Stimulated activated CD4-positive, alpha-beta T cell treated with anti-CD3 and anti-CD28 coated beads, Interleukin-15, amount 100 ng/mL, for 24 hours (primary cell): ENCODE data around the gene ERO1A.
"Not testable (repeated sequence)": the region's sequence is repeated elsewhere in the genome, so short reads cannot be mapped to it uniquely, and the experiment has no call there.

Source experiments
- DNase-seq: peaks from one replicate; pipeline ENCODE4 v3.0.0-alpha.2; 2020

Gene ERO1A

DNA sequence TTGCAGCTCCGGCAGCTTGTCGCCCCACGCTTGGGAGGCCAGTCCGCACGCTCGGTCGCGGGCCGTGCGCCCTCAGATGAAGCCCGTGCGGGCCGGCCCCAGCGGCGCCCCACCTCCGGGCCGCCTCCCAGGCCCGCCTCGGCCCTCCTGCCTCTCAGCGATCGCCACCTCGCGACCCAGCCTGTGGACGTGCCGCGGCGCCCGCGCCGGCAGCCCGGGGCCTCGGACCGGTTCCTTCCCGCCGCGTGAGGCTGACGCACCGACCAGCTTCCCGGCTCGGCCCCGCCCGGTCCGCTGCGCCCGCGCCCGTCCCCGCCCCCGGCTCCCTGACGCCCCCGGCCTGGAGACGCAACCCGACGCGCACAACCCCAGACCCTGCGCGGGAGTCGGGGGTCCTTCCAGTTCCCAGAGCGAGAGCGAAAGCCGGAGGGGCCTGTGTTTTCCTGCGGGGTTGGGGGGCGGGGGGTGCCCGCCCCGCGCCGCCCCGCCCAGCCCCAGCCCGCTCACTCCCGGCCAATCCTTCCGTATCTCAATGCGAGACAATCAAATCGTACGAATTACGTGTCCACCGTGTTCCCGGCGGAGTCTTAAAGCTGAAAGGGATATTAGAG, at the start of gene ERO1A:
TSS of gene ERO1A (minus strand) at position 78 of the 611 bp plus-strand sequence. CDS start at position 1, 77 bp downstream.
- DNase-seq: peak; percentile 83

DNA sequence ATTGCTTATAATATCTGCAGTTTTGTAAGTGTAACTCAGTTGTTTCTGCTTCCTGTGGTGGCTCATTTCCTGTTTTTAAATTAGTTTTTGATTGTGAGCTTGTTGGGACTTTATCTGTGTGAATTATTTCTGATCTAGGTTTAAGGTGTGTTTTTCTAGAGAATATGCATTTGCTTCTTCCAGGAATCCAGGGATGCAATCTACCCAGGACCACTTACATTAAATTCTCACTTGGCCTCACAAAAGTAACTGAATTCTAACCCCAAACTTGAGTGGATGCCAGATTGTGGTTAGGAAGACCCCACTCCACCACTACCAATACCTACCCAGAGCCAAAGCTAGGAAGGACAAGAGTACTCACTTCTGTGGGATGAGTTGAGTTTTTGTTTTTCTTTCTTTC, 46.5 kb upstream of the ERO1A start:
- no peak for DNase-seq

- no peak for DNase-seq
Observed at GRCh38 chr14:52740751-52741150, 45.4 kb upstream of the ERO1A start.

DNA sequence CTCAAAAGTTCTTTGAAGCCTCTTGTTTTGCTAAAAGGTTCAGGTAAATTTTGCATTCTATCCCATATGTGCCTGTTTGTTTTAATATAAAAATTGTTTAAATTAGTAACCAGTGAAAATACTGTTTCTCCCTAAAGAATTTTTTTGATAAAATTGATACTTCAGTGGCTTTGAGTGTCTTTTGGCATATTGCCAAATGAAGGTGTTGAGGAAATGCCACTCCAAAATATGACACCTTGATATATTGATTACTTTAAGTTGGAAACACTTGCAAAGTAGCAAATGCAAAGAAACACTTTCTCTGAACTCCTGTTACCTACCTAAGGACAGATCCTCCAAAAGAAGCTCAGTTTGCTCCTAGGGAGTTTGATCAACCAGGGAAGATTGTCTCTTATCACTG, 43.1 kb upstream of the ERO1A start:
- no peak for DNase-seq

GRCh38 chr14:52735921-52736489, 40.6 kb upstream of the ERO1A start:
- no peak for DNase-seq

DNA sequence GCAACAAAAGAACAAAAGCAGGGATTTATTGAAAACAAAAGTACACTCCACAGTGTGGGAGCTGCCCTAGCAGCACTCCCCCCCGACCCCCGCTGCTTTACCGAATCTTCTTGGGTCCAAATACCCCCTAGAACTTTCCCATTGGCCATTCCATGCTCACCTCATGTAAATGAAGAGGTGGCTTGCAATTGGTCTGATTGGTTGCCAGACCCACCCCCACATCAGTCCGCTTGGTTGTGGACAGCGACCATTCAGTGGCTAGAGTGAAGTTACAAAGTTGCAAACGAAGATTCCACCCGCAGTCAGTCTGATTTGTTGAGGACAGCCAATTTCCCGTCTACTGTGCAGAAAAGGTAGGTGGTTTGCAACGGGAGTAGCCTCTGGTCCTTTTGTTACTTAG, 38.5 kb upstream of the ERO1A start:
- DNase-seq: no peak

- DNase-seq: no peak
Observed at GRCh38 chr14:52730709-52731111, 35.4 kb upstream of the ERO1A start.

- peak; percentile 100 for DNase-seq
Observed at GRCh38 chr14:52729925-52730708, 34.8 kb upstream of the ERO1A start, which contains the start of gene STYX. Gene STYX (plus strand): TSS chr14:52730166. CDS start chr14:52730475, 309 bp downstream.

DNA sequence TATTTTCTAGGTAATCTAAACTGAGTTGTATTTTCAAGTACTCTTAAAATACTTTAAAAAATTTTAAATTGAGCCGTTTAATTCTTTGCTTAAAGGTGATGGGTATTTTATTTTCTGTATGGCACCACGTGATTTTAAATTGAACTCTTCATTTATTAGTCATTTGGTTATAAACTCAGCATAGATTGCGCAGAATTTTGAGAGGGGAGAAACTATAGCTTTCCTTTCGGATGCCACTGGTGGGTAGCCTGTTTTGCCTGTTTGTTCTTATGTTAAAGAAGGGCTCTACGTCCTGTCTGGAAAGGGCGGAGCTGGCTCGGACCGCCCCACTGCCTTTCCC, 34.2 kb upstream of the ERO1A start:
- DNase-seq: no peak

GRCh38 chr14:52729035-52729434, 33.7 kb upstream of the ERO1A start:
- not testable (repeated sequence) for DNase-seq

GRCh38 chr14:52727509-52727908, 32.2 kb upstream of the ERO1A start:
- DNase-seq: not testable (repeated sequence)

DNA sequence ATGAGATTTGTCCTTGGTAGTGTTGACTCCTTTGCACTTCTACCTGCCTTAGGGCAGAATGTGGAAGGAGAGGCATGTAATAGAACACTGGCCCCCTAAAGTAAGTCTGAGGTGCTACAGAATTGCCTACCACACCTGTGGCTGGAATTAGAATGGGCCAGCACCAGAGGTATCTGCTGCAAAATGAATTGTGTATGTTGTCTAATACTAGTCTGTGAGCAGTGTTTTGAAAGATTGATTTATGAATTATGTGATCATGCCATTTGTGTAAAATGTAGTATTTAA, 28.9 kb upstream of the ERO1A start:
- DNase-seq: no peak

DNA sequence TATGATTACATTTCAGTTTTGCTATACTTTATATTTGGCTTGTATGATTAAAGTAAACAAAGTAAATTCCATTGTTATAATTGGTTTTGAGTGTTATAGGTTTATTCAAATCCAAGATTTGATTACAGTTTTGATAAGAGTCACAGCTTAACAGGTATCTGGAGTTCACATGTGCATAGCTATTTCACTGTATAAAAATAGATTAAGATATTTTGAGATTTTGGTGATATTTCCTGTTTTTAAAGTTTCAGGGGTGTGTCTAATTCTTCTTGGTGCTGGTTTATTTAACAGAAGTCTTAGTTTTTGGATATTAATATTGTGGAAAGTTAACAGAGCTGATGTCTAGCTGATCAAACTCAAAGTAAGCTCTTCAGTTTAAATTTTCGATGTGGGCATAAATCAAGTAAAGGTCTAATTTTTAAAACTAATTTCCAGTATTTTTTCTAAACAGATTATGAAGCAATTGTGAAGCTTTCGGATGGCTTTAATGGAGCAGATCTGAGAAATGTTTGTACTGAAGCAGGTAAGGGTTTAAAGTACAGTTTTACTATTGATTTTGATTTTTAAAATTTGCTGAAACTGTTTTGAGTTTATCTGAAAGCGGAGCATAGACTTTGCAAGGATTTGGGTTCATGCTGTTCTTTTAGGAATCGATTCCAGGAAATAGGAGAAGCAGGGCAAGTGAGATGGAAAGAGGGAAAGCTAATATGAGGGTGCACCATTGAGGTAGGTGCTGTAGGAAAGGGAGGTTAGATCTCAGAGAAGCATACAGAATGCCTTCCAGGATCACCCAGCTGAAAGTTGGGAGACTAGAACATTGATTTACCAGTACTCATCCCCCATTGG, 28.4 kb upstream of the ERO1A start:
- no peak for DNase-seq

GRCh38 chr14:52716155-52716554, 20.8 kb upstream of the ERO1A start:
- DNase-seq: no peak

- no peak for DNase-seq
Observed at GRCh38 chr14:52711666-52712065, 16.3 kb upstream of the ERO1A start.

- DNase-seq: peak; percentile 97
Observed at GRCh38 chr14:52706724-52707706, 11.7 kb upstream of the ERO1A start, which contains the start of gene PSMC6. Gene PSMC6 (plus strand): TSS chr14:52707200. CDS start chr14:52707220, 20 bp downstream.

DNA sequence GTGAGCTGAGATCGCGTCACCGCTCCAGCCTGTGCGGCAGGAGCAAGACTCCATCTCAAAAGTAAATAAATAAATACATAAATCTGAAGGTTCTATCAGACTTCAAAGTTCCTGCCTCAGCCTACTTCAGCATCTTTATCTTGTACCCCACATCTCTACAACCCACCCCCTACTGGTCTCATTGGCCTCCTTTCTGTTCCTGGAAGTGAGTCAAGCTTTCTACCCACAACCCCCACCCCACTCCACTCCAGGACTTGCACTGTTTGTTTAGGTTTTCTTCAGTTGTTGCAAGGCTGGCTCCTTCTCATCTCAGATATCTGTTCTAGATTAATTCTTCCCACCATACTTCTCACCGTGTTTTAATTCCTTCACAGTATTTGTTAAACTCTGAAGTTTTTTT, 10.9 kb upstream of the ERO1A start:
- DNase-seq: peak; percentile 59

DNA sequence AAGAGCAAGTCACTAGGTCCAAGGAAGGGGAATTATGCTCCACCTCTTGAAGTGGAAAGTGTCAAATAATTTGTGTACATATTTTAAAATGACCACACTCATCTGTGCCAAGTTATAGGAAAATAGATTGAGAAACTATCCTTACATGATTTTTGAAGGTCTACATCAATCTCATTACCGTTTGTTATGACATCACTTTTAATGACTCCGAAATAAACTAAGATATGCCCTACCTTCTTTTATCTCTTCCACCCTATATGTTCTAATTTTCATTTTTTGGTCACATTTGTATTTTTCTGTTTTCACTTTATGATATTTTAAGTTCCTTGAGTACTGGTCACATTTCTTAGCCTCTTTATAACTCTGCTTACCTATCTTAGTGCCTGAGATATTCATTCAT, 8.3 kb upstream of the ERO1A start:
- DNase-seq: no peak

DNA sequence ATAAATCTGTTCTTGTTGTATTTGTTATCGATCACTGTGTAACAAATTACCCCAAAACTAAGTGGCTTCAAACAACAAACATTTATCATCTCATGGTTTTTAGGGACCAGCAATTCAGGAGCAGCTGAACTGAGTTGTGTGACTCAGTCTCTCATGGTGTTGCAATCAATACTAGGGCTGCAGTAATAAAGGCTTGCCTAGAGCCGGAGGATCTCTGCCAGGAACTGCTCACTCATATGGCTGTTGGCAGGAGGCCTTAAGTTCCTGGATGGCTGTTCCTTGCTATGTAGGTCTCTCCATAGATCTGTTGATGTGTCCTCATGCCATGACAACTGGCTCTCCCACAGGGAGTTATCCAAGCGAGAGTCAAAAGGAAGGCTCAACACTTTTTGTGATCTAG, 7.9 kb upstream of the ERO1A start:
- DNase-seq: no peak

GRCh38 chr14:52701223-52701622, 5.9 kb upstream of the ERO1A start:
- no peak for DNase-seq

- no peak for DNase-seq
Observed at GRCh38 chr14:52700701-52701172, 5.4 kb upstream of the ERO1A start.
